Neural progenitor cell (in vitro differentiated cells): ENCODE measurements around the gene ATXN7. TPM values are rescaled to one million over a fixed set of nuclear protein-coding genes. Genes with fewer than 3 reads are reported as not detected.

Experiments
- DNase-seq: peaks from one replicate; pipeline ENCODE4 v3.0.0-alpha.2; 2016; ENCODE audit warnings: low spot score
- H2AFZ ChIP-seq: fragments of 200-600 bp; sonication (generic); replicated peaks from 2 replicates; pipeline ENCODE4 v1.6.1; 2016; ENCODE audit warnings: antibody characterized with exemption
- H3F3A ChIP-seq: fragments of 200-600 bp; sonication (generic); 2 replicates; pipeline ENCODE4 v1.6.1; 2016; ENCODE audit warnings: antibody characterized with exemption, low read depth
- H3K27ac ChIP-seq: fragments of 200-600 bp; sonication (generic); 2 replicates; pipeline ENCODE4 v1.5.1; 2016; ENCODE audit warnings: mild to moderate bottlenecking
- H3K27me3 ChIP-seq: fragments of 200-600 bp; sonication (generic); 2 replicates; pipeline ENCODE4 v1.6.1; 2016; ENCODE audit warnings: mild to moderate bottlenecking, moderate library complexity
- H3K36me3 ChIP-seq: fragments of 200-600 bp; sonication (generic); 2 replicates; pipeline ENCODE4 v1.5.1; 2016
- H3K4me1 ChIP-seq: fragments of 200-600 bp; sonication (generic); 2 replicates; pipeline ENCODE4 v1.6.1; 2016; ENCODE audit warnings: mixed run types
- H3K4me2 ChIP-seq: fragments of 200-600 bp; sonication (generic); 2 replicates; pipeline ENCODE4 v1.6.1; 2016
- H3K4me3 ChIP-seq: fragments of 200-600 bp; sonication (generic); 2 replicates; pipeline ENCODE4 v1.5.1; 2016
- H3K79me2 ChIP-seq: fragments of 200-600 bp; sonication (generic); 2 replicates; pipeline ENCODE4 v1.6.1; 2016; ENCODE audit warnings: low read depth
- H3K9ac ChIP-seq: fragments of 200-600 bp; sonication (generic); 2 replicates; pipeline ENCODE4 v1.6.1; 2016
- H3K9me3 ChIP-seq: fragments of 200-600 bp; sonication (generic); 2 replicates; pipeline ENCODE4 v1.5.1; 2016; ENCODE audit warnings: low read depth
- H4K20me1 ChIP-seq: fragments of 200-600 bp; sonication (generic); 2 replicates; pipeline ENCODE4 v1.6.1; 2016; ENCODE audit warnings: low read depth
- H3K27ac Mint-ChIP-seq: 3 replicates; pipeline ENCODE4 v1.8.0; 2021; ENCODE audit warnings: mixed read lengths
- H3K27me3 Mint-ChIP-seq: 2 replicates; pipeline ENCODE4 v1.8.0; 2022; ENCODE audit warnings: low read depth, mild to moderate bottlenecking, inconsistent platforms, moderate library complexity, mixed read lengths; ENCODE audit not compliant: insufficient read depth
- H3K36me3 Mint-ChIP-seq: 3 replicates; pipeline ENCODE4 v1.8.0; 2021; ENCODE audit warnings: mixed read lengths
- H3K4me1 Mint-ChIP-seq: 3 replicates; pipeline ENCODE4 v1.8.0; 2021; ENCODE audit warnings: mixed read lengths
- H3K4me3 Mint-ChIP-seq: 3 replicates; pipeline ENCODE4 v1.8.0; 2021; ENCODE audit warnings: mild to moderate bottlenecking, moderate library complexity, mixed read lengths
- H3K9me3 Mint-ChIP-seq: 3 replicates; pipeline ENCODE4 v1.8.0; 2020; ENCODE audit warnings: mixed read lengths
- EZH2 ChIP-seq: fragments of 200-600 bp; sonication (generic); IDR thresholded peaks from 2 replicates; pipeline ENCODE4 v1.6.1; 2017; ENCODE audit warnings: antibody characterized with exemption, mild to moderate bottlenecking, moderate library complexity
- EZH2phosphoT487 ChIP-seq: fragments of 200-600 bp; sonication (generic); IDR thresholded peaks from 2 replicates; pipeline ENCODE4 v1.6.1; 2017; ENCODE audit warnings: antibody characterized with exemption
- total RNA-seq: library from RNA; depleted of rRNA; stranded (reverse); fragments of >200 nt; gene quantifications from 2 replicates; pipeline ENCODE4 v1.2.3, GENCODE V29; 2015; ENCODE audit warnings: low replicate concordance
- TF ChIP-seq, protein P1 (sequence below): fragments of 200-600 bp; sonication (generic); IDR thresholded peaks from 2 replicates; pipeline ENCODE4 v1.5.1; 2017; ENCODE audit warnings: antibody characterized with exemption, mild to moderate bottlenecking

Gene ATXN7
- total RNA-seq, 1 donor from 2014 or later, result 30.4 TPM

GRCh38 chr3:63861306-63861705, 2.4 kb upstream of the ATXN7 start:
- peaks cover 14% of the 10 kb centered on the region for H3K4me1 ChIP-seq
- H3K27me3 ChIP-seq, result no peaks in the 10 kb centered on the region
- H3K79me2 ChIP-seq, result peaks cover 92% of the 10 kb centered on the region
- H3K4me1 Mint-ChIP-seq, result peaks cover 27% of the 10 kb centered on the region
- H3K27ac ChIP-seq, result no peak overlapping the region
- H3K4me3 Mint-ChIP-seq, result peak overlapping the region; percentile 6
- no peak for DNase-seq
- peaks cover 9% of the 10 kb centered on the region for H4K20me1 ChIP-seq
- H3K27me3 Mint-ChIP-seq, result peaks cover 4% of the 10 kb centered on the region
- H3K4me2 ChIP-seq, result no peak overlapping the region
- H3K27ac Mint-ChIP-seq, result no peak overlapping the region
- no peaks in the 10 kb centered on the region for H3K9me3 Mint-ChIP-seq
- peaks cover 9% of the 10 kb centered on the region for H3K36me3 Mint-ChIP-seq
- no peaks in the 10 kb centered on the region for H3F3A ChIP-seq
- no peaks in the 10 kb centered on the region for H3K36me3 ChIP-seq
- H3K9me3 ChIP-seq, result no peaks in the 10 kb centered on the region
- no peak overlapping the region for H3K4me3 ChIP-seq
- no peak overlapping the region for H2AFZ ChIP-seq
- TF ChIP-seq EZH2phosphoT487 (no peak), EZH2 (no peak)
- TF ChIP-seq, protein P1, sequence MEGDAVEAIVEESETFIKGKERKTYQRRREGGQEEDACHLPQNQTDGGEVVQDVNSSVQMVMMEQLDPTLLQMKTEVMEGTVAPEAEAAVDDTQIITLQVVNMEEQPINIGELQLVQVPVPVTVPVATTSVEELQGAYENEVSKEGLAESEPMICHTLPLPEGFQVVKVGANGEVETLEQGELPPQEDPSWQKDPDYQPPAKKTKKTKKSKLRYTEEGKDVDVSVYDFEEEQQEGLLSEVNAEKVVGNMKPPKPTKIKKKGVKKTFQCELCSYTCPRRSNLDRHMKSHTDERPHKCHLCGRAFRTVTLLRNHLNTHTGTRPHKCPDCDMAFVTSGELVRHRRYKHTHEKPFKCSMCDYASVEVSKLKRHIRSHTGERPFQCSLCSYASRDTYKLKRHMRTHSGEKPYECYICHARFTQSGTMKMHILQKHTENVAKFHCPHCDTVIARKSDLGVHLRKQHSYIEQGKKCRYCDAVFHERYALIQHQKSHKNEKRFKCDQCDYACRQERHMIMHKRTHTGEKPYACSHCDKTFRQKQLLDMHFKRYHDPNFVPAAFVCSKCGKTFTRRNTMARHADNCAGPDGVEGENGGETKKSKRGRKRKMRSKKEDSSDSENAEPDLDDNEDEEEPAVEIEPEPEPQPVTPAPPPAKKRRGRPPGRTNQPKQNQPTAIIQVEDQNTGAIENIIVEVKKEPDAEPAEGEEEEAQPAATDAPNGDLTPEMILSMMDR, result no peak
- H3K9ac ChIP-seq, result no peak overlapping the region

DNA sequence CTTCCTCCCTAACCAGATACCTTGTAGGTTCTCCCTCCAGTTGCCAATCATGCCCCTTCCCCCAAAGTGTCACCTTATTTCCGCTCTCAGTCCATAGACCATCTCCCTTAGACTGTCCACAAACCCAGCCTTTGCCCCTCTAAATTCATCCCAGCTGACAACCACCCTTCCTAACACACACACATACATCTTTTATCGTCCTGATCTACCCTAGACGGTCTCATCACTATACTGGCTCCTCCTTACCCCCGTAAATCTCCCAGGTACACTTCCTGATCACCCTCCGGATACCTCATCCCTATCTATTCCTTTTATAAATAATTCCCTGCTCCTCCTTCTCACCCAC, 890 bp upstream of the ATXN7 start:
- Mint-ChIP-seq H3K4me3 (peak overlapping the region; percentile 93), H3K4me1 (peaks cover 27% of the 10 kb centered on the region), H3K27me3 (peaks cover 4% of the 10 kb centered on the region), H3K27ac (peak overlapping the region; percentile 97), H3K36me3 (peaks cover 14% of the 10 kb centered on the region), H3K9me3 (no peaks in the 10 kb centered on the region)
- DNase-seq, result no peak
- Histone ChIP-seq H3K36me3 (no peaks in the 10 kb centered on the region), H3K79me2 (peaks cover 89% of the 10 kb centered on the region), H3K4me1 (peaks cover 14% of the 10 kb centered on the region), H3F3A (no peaks in the 10 kb centered on the region), H3K4me2 (peak overlapping the region; percentile 92), H3K4me3 (peak overlapping the region; percentile 88), H3K27me3 (no peaks in the 10 kb centered on the region), H3K9ac (peak overlapping the region; percentile 88), H3K27ac (no peak overlapping the region), H2AFZ (peak overlapping the region; percentile 88), H3K9me3 (no peaks in the 10 kb centered on the region), H4K20me1 (peaks cover 9% of the 10 kb centered on the region)
- TF ChIP-seq EZH2 (no peak), EZH2phosphoT487 (no peak)
- TF ChIP-seq, protein P1, result no peak

GRCh38 chr3:63864008-63864964, 619 bp downstream of the ATXN7 start:
- H3K4me3 ChIP-seq, result peak overlapping the region; percentile 99
- Mint-ChIP-seq H3K36me3 (peaks cover 14% of the 10 kb centered on the region), H3K4me3 (peak overlapping the region; percentile 93), H3K9me3 (no peaks in the 10 kb centered on the region), H3K27me3 (peaks cover 4% of the 10 kb centered on the region), H3K27ac (peak overlapping the region; percentile 89), H3K4me1 (peaks cover 27% of the 10 kb centered on the region)
- H3F3A ChIP-seq, result no peaks in the 10 kb centered on the region
- H3K9ac ChIP-seq, result peak overlapping the region; percentile 49
- H3K27me3 ChIP-seq, result no peaks in the 10 kb centered on the region
- H3K9me3 ChIP-seq, result no peaks in the 10 kb centered on the region
- no peak for TF ChIP-seq EZH2phosphoT487
- no peak for TF ChIP-seq EZH2
- TF ChIP-seq, protein P1, result no peak
- DNase-seq, result no peak
- no peaks in the 10 kb centered on the region for H3K36me3 ChIP-seq
- H4K20me1 ChIP-seq, result peaks cover 10% of the 10 kb centered on the region
- peak overlapping the region; percentile 96 for H2AFZ ChIP-seq
- no peak overlapping the region for H3K27ac ChIP-seq
- peaks cover 89% of the 10 kb centered on the region for H3K79me2 ChIP-seq
- H3K4me1 ChIP-seq, result peaks cover 14% of the 10 kb centered on the region
- peak overlapping the region; percentile 72 for H3K4me2 ChIP-seq
